ENCODE results near the gene BTG4. TPM values are rescaled to one million over a fixed set of nuclear protein-coding genes. Genes with fewer than 3 reads are reported as not detected.

BTG4 gene
- total RNA-seq = not detected in 2 replicates

- DNase-seq (ENCODE audit: low read depth, low spot score) = no peak
Observed at GRCh38 chr11:111512296-111513239, at the start of gene BTG4. Gene BTG4 (minus strand): TSS chr11:111512386. CDS start chr11:111498776, 13,610 bp downstream.

GRCh38 chr11:111561791-111562325 lies 49.7 kb upstream of the BTG4 start:
- no peak for DNase-seq (ENCODE audit: low read depth, low spot score)

GRCh38 chr11:111561306-111561705 lies 49.1 kb upstream of the BTG4 start:
- no peak for DNase-seq (ENCODE audit: low read depth, low spot score)

GRCh38 chr11:111560800-111561199 lies 48.6 kb upstream of the BTG4 start:
- DNase-seq (ENCODE audit: low read depth, low spot score) = no peak

- DNase-seq (ENCODE audit: low read depth, low spot score) = no peak
Observed at GRCh38 chr11:111559800-111560464, 47.7 kb upstream of the BTG4 start.

- DNase-seq (ENCODE audit: low read depth, low spot score) = no peak
Observed at GRCh38 chr11:111557425-111558111, 45.4 kb upstream of the BTG4 start.

GRCh38 chr11:111555255-111555654 lies 43.1 kb upstream of the BTG4 start:
- DNase-seq (ENCODE audit: low read depth, low spot score) = no peak

GRCh38 chr11:111554532-111554931 lies 42.3 kb upstream of the BTG4 start:
- DNase-seq (ENCODE audit: low read depth, low spot score) = no peak

GRCh38 chr11:111550258-111550657 lies 38.1 kb upstream of the BTG4 start:
- no peak for DNase-seq (ENCODE audit: low read depth, low spot score)

GRCh38 chr11:111549869-111550203 lies 37.6 kb upstream of the BTG4 start:
- no peak for DNase-seq (ENCODE audit: low read depth, low spot score)

- DNase-seq (ENCODE audit: low read depth, low spot score) = no peak
Observed at GRCh38 chr11:111549196-111549868, 37.1 kb upstream of the BTG4 start.

- DNase-seq (ENCODE audit: low read depth, low spot score) = no peak
Observed at GRCh38 chr11:111548525-111548924, 36.3 kb upstream of the BTG4 start.

- DNase-seq (ENCODE audit: low read depth, low spot score) = no peak
Observed at GRCh38 chr11:111542606-111543275, 30.6 kb upstream of the BTG4 start.

GRCh38 chr11:111541254-111542061 lies 29.3 kb upstream of the BTG4 start:
- no peak for DNase-seq (ENCODE audit: low read depth, low spot score)

- DNase-seq (ENCODE audit: low read depth, low spot score) = no peak
Observed at GRCh38 chr11:111540937-111541253, 28.7 kb upstream of the BTG4 start.

- no peak for DNase-seq (ENCODE audit: low read depth, low spot score)
Observed at GRCh38 chr11:111540114-111540936, 28.1 kb upstream of the BTG4 start, which contains the start of gene LAYN. Gene LAYN (plus strand): TSS chr11:111540720. CDS start chr11:111540844, 124 bp downstream.

GRCh38 chr11:111539426-111540113 lies 27.4 kb upstream of the BTG4 start:
- no peak for DNase-seq (ENCODE audit: low read depth, low spot score)

- DNase-seq (ENCODE audit: low read depth, low spot score) = no peak
Observed at GRCh38 chr11:111538407-111539114, 26.4 kb upstream of the BTG4 start.

Data from pulmonary artery endothelial cell (primary cell).